ENCODE data around the gene KPNB1.
A peak's percentile ranks its signal among the peaks of the same experiment; 100 is the strongest.

Gene KPNB1

GRCh38 chr17:47703191-47703591, 53.5 kb downstream of the KPNB1 start:
- Histone ChIP-seq H3K27me3 (ENCODE audit: insufficient read depth, poor library complexity, severe bottlenecking) (no peaks in the 10 kb centered on the region), H3K27ac (replicated peaks) (0 out of 2 replicates have a peak overlapping the region, but pooled peaks have one; percentile 14), H3K4me3 (replicated peaks; ENCODE audit: insufficient read depth, low read length) (no peak overlapping the region)
- no peak for TF ChIP-seq POLR2AphosphoS5 (IDR thresholded peaks at IDR 0.05; ENCODE audit: low read depth)
- no peak for TF ChIP-seq REST (IDR thresholded peaks at IDR 0.05; ENCODE audit: insufficient replicate concordance, low read depth)
- peak; percentile 42; the same call in 1 of the 2 replicates for TF ChIP-seq SPI1 (IDR thresholded peaks at IDR 0.05; ENCODE audit: borderline replicate concordance, low read depth)
- DNase-seq (ENCODE audit: low read depth in 1 of 2, low spot score in 1 of 2) = peak in 1 of 2 experiments; percentile 38

- Histone ChIP-seq H3K27me3 (ENCODE audit: insufficient read depth, poor library complexity, severe bottlenecking) (no peaks in the 10 kb centered on the region), H3K4me3 (replicated peaks; ENCODE audit: insufficient read depth, low read length) (no peak overlapping the region), H3K27ac (replicated peaks) (no peak overlapping the region)
- no peak for DNase-seq (ENCODE audit: low read depth in 1 of 2, low spot score in 1 of 2)
- no peak for TF ChIP-seq GABPA (IDR thresholded peaks at IDR 0.05; ENCODE audit: low read depth)
- TF ChIP-seq POLR2AphosphoS5 (IDR thresholded peaks at IDR 0.05; ENCODE audit: low read depth) = no peak
- no peak for TF ChIP-seq REST (IDR thresholded peaks at IDR 0.05; ENCODE audit: insufficient replicate concordance, low read depth)
- no peak for TF ChIP-seq SPI1 (IDR thresholded peaks at IDR 0.05; ENCODE audit: borderline replicate concordance, low read depth)
- no peak for TF ChIP-seq CTCF (IDR thresholded peaks at IDR 0.05; ENCODE audit: insufficient read depth, low read length)
Observed at GRCh38 chr17:47703671-47704070, 54.0 kb downstream of the KPNB1 start.

GRCh38 chr17:47704116-47704515, 54.4 kb downstream of the KPNB1 start:
- TF ChIP-seq GABPA (IDR thresholded peaks at IDR 0.05; ENCODE audit: low read depth) = no peak
- TF ChIP-seq REST (IDR thresholded peaks at IDR 0.05; ENCODE audit: insufficient replicate concordance, low read depth) = no peak
- 0 out of 2 replicates have a peak, but pooled peaks have one; percentile 20 for TF ChIP-seq POLR2AphosphoS5 (IDR thresholded peaks at IDR 0.05; ENCODE audit: low read depth)
- peak; percentile 66; the same call in 1 of the 2 replicates for TF ChIP-seq SPI1 (IDR thresholded peaks at IDR 0.05; ENCODE audit: borderline replicate concordance, low read depth)
- no peak for TF ChIP-seq CTCF (IDR thresholded peaks at IDR 0.05; ENCODE audit: insufficient read depth, low read length)
- H3K4me3 ChIP-seq (replicated peaks; ENCODE audit: insufficient read depth, low read length) = no peak overlapping the region

More at GRCh38 chr17:47704116-47704515, 54.4 kb downstream of the KPNB1 start:
- peak in 1 of 2 experiments; percentile 59 for DNase-seq (ENCODE audit: low read depth in 1 of 2, low spot score in 1 of 2)
- H3K27ac ChIP-seq (replicated peaks) = no peak overlapping the region
- no peaks in the 10 kb centered on the region for H3K27me3 ChIP-seq (ENCODE audit: insufficient read depth, poor library complexity, severe bottlenecking)
